GM21786 (cell line): ENCODE measurements around the gene DNM2.
"Not testable (repeated sequence)": the region's sequence is repeated elsewhere in the genome, so short reads cannot be mapped to it uniquely, and the experiment has no call there.

ENCODE experiments used
- ATAC-seq: cut with Tn5 transposase; IDR thresholded peaks from one replicate; pipeline ENCODE4 v1.9.1; 2021; ENCODE audit not compliant: unreplicated experiment

Gene DNM2

GRCh38 chr19:10831987-10832938, 114.4 kb downstream of the DNM2 start:
- no peak for ATAC-seq

- no peak for ATAC-seq
These were observed 115.0 kb downstream of the DNM2 start for GRCh38 chr19:10832939-10833296.

- ATAC-seq: no peak
These were observed 117.3 kb downstream of the DNM2 start for GRCh38 chr19:10835089-10835753.

DNA sequence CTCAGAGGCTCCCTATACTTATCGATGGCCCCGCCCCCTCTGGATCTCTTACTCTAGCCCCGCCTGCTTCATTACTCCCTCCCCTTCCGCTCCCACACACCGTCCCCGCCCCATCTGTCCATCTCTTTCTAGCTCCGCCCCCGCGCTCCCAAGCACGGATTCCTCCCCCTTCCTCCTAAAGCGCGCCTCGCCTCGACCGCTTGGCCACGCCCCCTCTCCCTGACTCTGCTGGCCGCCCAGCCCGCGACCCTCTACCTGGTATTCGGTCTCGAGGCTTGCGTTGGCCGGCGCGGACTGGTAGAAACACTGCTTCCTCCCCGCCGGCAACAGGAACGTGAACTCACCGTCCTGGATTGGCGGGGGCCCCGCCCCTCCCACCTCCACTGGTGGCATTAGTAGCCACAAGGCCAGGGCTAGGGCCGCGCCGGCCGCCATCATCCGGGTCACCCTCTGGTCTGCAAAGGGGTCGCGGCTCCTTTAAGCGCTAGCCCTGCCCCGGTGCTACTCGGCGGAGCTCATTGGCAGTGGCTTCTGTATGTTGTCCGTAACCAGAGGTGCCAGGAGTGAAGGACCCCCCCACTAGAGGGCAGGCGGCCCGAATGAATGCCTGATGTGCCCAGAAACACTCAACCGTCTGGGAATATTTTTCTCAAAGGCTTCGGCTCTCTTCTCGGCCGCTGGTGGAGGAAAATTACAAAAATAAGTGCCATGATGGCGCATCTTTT, 118.0 kb downstream of the DNM2 start, which contains the start of gene TMED1:
Gene TMED1, minus strand, starts transcription at position 459 of the 725 bp plus-strand sequence. Its CDS starts 21 bp downstream, at position 438.
- ATAC-seq: peak; percentile 77

- peak; percentile 12 for ATAC-seq
These were observed 118.8 kb downstream of the DNM2 start for GRCh38 chr19:10836479-10837330.

DNA sequence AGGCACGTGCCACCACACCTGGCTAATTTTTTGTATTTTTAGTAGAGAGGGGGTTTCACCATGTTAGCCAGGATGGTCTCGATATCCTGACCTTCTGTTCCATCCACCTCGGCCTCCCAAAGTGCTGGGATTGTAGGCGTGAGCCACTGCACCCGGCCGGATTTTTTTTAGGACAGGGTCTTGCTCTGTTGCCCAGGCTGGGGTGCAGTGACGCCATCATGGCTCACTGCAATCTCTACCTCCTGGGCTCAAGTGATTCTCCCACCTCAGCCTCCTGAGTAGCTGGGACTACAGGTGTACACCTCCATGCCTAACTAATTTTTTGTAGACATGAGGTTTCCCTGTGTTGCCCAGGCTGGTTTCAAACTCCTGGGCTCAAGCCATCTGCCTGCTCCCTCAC, 119.8 kb downstream of the DNM2 start:
- ATAC-seq: not testable (repeated sequence)

- no peak for ATAC-seq
These were observed 120.5 kb downstream of the DNM2 start for GRCh38 chr19:10838377-10838776.

DNA sequence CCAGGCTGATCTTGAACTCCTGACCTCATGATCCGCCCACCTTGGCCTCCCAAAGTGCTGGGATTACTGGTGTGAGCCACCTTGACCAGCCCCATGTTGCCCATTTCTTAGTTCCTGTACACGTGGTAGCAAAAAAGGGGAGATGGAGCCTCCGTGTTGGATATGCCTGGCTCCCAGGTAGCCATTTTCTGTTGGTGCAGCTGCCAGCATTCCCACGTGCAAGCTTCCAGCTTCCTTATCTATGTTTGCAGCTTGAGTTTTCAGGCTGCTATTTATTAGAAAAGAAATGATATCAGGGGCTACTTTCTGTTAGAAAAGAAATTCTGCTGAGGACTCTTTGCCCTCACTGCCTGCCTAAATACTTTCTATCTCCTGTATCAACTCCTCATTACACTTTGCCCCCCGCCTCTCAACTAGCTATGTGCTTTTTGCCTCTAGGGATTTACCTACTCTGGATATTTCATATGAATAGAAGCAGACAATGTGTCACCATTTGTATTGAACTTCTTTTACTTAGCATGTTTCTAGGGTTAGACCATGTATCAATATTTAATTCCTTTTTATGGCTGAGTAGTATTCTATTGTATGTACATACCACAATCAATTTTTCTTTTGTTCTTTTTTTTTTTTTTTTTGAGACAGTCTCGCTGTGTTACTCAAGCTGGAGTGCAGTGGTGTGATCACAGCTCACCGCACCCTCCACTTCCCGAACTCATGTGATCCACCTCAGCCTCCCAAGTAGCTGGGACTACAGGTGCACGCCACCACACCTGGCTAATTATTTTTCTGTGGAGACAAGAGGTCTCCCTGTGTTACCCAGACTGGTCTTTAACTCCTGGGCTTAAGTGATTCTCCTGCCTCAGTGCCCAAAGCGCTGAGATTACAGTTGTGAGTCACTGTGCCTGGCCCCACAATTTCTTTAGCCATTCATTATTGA, 121.5 kb downstream of the DNM2 start:
- ATAC-seq: no peak

DNA sequence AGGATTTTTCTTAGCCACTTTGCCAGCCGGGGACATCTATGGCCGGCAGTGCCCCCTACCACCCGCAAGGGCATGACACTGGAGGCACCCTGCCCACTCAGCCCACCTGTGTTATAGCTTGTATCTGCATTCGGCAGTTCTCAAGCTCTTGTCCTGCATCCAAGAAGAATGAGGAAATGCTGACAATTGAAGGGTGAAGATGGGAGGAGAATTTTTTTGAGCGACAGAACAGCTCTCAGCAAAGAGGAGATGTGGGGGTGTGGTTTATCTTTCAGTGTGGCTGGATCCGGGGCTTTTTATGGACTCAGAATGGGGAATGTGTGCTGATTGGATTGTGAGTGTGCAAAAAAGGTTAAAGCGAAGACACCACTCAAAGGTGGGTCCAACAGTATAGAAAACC, 124.9 kb downstream of the DNM2 start:
- no peak for ATAC-seq

GRCh38 chr19:10846500-10847202, 128.8 kb downstream of the DNM2 start:
- no peak for ATAC-seq

GRCh38 chr19:10848230-10848856, 130.5 kb downstream of the DNM2 start, which contains the start of gene C19orf38:
TSS of gene C19orf38 (plus strand) at chr19:10848415. CDS start at chr19:10848509, 94 bp downstream.
- no peak for ATAC-seq

GRCh38 chr19:10850631-10851030, 132.8 kb downstream of the DNM2 start:
- ATAC-seq: no peak

DNA sequence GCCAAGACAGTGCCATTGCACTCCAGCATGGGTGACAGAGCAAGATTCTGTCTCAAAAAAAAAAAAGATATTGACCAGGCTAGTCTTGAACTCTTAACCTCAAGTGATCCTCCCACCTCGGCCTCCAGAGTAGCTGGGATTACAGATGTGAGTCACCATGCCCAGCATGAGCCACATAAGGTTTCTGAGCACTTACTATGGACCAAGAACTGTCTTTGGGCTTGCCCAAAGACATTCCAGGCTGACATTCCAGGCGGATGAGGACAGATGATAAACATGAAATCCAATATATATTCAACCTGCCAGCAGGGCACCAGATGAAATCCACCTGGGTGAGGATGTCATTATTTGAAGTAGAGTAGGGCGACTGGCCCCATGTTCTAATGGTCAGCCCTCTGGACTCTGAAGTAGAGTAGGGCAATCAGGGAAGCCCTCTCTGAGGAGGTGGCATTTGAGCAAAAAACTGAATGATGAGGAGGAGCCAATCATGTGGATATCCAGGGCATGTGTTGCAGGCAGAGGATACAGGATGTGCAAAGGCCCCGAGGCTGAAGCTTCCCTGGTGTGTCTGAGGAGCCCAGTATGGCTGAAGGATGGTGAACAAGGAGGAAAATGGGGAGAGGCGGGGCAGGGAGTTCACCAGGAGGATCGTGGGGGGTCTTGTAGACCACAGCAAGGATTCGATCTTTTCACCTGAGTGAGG, 134.4 kb downstream of the DNM2 start:
- ATAC-seq: no peak

GRCh38 chr19:10852941-10853340, 135.1 kb downstream of the DNM2 start:
- ATAC-seq: no peak

DNA sequence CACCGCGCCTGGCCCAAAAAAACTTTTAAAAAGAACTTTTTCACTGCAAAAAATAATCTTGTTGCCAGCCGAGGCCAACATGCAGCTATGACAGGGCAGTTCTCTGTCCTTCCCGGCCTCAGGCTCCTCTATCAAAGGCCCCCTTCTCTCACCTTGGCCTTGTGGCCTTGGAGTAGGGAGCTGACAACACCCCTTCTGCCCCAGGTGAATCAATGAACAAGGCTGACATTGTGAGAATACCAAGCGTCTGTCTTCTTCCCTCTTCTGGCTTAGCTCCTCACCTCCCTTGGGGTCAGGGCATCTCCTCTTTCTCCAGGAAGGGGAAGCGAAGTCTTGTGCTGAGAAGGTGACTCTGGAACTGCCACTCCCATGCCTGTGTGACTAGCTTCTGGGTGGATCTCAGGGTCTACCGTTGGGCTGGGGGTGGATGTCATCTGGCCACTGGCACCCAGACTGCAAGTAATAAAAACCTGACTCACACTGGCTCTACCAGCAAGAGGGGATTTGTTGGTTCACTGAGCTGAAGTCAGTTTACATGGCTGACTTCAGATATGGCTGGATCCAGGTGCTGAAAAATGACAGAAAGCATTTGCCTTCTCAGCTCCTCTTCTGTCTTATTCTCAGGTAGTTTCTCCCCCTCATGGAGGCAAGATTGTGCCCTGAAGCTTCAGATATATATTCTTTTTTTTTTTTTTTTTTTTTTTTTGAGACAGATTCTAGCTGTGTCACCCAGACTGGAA, 136.6 kb downstream of the DNM2 start:
- ATAC-seq: no peak

DNA sequence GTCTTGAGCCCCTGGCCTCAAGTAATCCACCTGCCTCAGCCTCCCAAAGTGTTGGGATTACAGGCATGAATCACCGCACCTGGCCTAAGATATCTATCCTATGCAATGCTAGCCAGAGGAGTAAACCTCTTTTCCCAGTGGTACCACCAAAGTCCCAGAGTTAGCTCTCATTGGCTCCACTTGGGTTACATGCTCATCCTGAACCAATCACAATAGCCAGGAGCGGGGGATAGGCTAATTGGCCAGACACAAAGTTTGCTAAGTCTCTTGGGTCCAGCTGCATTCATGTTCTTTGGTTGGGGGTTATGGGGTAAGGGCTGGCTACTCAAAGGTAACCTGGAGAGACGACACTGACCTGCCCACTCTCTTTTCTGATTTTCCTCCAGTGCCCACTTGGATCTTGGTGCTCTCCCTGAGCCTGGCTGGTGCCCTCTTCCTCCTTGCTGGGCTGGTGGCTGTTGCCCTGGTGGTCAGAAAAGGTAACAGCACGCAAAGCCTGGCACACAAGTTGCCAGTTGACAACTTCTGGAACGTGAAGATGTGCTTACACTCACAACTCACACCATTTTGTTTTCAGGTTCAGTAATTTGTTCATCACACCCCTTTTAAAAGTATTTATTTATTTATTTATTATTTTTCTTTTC, 138.1 kb downstream of the DNM2 start:
- no peak for ATAC-seq
